ENCODE data around the gene CES2.

The CES2 gene

DNA sequence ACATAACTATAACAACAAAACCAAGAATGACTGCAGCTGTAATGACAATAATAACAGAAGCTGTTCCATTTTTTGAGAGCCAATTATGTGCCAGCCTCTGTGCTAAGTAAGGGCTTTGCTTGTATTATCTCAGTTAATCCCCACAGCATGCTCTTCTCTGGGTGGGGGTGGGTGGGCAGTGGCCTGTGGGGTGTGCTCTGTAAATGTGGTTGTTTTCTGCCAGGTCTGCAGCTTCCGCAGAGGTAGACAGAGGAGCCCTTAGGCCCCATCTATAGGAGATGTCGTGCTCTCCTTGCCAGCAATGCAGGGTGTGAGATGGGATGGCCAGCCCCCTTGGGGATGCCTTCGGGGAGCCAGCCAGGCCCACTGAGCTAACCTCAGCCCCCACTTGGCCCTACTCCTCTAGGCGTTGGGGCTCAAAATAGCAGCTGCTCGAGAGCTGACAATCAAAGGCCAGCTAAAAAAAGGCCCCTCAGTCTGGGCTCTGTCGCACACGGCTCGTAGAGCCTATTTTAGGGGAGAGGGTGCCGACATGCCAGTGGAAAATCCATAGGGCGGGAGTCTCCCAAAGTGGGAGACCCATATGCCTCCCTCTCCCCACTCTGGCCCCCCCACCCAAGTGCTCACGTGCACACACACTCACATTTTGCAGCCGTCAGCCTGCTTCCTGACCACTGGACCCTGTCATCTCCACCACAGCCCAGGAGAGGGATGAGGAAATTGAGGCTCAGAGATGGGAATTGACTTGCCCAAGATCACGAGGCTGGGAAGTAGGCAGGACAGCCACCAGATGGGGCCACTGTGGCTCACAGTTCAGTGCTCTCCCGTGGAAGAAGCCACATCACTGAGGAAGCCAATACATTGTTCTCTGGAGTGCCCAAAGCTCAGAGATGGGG, 32.4 kb upstream of the CES2 start:
- no peak for DNase-seq

DNA sequence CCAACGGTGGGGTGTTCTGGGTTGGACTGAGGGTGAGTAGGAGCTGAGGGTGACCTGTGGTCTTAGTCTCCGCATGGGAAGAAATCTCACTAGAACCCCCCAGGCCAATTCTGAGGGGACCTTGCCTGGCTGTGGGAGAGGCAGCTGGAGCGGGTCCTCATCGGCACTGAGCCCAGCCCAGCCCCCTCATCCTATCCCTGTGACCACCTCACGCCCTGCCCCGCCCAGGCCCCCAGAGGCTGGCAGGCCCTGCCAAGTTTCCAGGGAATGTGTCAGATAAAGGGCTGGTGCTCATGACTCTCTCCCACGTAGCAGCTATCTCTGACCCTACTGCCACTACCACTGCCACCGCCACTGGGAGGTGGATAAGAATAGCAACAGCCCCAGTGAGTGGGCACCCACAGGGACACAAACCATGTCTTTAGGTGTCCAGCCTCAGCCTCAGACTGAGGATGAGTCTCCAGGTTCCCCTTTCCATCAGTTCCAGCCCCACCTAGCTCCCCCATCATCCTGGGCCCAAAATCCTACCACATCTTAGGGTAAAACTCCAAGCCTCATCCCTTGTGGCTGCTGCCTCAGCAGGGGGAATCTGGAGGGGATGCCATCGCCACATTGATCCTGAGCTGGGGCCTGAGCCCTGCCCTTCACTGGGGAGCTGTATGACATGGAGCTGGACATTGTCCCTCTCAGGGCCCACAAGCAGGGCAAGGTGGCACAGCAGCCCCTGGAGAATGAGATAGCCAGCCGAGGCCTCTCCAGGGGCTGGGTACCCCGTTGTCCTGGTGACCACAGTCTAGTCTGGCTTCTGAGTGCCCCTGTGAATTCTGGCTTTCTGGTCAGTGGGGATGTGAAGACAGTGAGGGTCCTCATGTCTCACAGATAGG, 31.5 kb upstream of the CES2 start:
- no peak for DNase-seq

DNA sequence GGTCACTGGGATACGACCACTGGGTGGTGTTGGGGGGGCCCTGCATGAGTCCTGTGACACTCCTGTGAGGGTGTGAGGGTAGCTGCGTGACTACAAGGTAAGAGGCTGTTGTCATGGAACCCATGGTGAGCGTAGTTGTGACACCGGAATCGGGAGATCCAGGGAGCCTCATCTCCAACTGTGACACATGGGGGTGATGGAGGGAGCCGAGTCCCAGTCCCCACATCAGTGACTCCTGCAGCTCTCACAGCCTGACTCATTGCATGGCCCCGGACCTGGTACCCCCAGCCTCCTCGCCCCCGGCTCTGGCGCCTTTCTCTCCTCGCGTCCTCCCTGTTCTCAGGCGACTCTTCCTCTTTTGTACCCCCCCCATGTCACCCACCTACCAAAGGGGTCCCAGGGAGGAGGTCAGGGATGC, 30.9 kb upstream of the CES2 start:
- DNase-seq, result no peak

DNA sequence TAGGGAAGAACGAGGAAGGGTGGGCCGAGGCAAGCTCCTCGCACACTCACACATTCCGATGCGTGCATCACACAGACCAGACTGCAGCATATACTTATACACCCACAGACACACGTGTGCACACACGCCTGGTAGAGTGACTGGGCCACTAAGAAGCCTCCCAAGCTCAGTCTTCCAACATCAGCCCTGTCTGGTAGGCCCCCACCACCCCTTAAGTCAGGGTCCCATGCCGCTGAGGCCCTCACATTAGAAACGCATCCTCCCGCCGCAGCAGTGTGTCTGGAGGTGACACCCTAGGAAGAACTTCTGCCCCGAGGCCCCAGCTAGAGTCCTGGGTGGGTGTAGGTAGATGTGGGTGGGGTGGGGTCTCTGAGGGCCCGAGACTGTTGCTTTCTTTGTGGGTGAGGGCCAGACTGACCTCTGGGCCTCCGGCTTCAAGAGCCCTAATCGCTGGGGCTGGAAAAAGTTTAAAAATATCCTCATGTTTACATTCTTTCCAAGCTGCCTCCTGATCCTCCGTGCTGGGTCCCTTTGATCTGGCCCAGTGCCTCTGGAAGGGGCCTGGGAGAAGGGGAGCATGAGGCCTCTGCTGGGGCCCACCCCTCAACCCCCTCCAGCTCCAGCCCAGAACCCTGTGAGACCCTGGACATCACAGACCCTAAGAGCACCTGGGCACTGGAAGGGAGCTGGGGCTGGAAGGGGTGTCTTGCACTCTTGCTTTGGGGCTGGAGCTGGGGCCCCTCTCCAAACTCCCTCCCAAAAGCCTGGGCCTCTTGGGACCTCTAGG, 30.3 kb upstream of the CES2 start:
- DNase-seq, result no peak

DNA sequence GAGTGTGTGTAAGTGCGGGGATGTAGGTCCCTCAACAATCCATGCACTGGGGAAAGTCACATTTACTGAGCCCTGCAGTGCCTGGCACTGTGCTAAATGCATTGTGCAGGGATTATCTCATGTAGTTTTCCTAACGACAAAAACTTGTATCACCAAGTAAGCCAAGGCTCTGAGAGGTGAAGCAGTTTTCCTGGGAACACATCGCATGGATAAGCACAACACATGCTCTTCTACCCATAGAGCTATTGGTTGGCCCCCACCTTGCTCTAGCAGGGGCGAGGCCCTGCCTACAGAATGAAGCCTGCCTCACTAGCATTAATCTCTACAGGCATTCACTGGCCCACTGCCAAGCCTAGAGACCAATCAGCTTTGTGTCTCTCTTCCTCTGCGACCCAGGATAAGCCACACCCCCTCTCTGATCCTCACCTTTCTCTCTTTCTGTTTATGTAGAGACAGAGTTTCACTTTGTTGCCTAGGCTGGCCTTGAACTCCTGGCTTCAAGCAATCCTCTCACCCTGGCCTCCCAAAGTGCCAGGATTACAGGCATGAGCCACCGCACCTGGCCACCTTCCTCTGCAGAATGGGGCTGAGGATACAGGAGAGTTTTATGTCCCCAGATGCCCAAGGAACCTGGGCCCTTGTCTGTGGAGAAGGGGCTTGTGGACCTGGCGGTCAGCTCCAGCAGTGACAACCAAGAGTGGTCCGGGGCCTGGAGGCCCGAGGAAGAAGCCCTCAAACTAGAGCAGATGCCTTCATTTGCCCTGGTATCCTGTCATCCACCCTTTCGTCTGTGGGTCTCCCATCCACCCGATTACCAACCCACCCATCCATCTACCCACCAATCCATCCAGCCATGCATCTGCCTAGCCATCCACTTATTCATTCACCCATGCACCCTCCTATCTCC, 29.4 kb upstream of the CES2 start:
- DNase-seq, result no peak

DNA sequence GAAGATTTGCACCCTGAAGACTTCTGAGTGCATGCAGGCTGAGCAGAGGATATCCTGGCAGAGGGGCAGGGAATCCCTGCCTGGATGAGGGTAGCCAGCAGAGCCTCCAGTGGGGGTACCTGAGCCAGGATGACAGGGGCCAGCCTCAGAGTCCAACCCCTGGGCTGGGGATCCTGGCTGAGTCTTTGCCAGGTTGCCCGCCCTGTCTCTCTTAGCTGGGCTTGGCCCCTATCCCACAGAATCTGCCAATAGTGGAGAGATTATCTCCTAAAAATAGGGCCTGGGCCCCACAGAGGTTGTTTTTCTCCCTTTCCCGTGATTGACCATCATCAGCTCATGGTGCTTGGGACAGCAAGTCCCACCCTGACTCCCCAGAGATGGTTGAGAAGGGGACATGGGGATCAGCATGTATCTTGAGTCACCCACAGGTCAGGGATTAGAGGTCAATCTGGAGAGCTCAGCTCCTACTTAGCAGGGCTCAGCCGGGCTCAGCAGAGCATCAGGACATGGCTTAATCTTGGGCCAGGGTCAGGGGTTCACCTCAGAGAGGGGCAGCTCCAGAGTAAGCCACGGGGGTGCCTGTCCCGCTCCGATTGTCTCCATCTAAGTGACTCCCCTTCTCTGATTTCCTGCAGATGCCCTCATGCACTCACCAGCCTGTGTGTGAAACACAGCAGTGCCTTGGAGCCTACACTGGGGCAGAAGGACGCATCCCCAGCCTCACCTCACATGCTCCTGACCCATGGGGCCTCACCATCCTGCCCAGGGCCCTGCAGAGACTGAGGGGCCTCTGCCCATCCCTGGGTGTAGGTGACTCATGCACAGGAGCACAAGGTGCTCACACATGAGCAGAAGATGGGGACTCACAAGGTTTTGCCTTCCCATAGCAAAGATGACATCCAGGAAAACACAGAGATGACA, 28.1 kb upstream of the CES2 start:
- DNase-seq, result no peak

DNA sequence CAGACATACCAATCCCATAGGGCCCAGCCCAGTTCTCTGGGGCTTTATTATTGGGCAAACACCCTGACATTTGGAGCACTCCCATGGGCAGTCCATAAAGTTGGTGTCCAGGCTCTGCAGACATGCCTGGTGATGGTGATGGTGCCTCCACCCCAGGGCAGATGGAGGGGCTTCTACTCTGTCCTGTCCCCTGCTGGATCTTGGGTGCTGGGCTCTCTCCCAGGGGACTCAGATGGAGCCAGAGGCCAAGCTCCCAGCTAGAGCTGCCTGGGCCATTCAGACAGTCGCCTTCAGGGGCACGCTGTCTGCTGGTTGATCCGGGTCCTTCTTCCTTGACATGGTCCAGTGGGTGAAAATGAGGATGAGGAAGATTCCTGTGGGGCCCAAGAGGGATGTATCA, 27.2 kb upstream of the CES2 start:
- DNase-seq, result no peak

DNA sequence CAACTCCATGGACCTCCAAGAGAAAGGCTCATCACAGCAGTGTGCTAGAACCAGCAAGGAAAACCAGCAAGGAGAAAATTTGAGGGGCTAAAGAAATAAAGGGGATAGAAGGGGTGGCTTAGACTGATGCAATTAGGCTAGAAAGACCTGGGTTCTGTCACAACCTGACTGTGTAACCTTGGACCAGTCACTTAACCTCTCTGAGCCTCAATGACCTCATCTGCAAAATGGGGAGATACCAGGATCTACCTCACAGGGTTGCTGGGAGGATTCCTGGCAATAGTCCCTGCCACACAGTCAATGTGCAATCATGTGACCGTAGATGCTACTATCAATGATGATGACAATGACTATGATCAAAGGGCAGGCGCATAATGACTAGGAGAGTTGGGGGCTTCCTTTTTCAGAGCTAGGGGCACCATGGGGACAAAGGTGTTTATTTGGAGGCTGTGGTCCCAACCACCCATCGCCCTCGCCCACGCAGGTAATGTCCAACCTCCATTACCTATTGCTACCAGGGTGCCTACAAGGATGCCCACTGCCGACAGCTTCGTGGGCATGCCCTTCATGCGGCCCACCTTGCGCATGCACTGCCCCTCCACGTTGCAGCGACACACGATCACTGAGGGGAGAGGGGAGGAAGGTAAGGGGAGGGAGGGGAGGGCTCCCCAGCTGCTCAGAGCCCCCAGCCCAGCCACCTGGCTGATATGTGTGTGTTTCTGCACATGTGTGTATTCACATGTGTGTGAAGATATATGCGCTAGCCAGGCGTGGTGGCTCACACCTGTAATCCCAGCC, 26.4 kb upstream of the CES2 start:
- no peak for DNase-seq

DNA sequence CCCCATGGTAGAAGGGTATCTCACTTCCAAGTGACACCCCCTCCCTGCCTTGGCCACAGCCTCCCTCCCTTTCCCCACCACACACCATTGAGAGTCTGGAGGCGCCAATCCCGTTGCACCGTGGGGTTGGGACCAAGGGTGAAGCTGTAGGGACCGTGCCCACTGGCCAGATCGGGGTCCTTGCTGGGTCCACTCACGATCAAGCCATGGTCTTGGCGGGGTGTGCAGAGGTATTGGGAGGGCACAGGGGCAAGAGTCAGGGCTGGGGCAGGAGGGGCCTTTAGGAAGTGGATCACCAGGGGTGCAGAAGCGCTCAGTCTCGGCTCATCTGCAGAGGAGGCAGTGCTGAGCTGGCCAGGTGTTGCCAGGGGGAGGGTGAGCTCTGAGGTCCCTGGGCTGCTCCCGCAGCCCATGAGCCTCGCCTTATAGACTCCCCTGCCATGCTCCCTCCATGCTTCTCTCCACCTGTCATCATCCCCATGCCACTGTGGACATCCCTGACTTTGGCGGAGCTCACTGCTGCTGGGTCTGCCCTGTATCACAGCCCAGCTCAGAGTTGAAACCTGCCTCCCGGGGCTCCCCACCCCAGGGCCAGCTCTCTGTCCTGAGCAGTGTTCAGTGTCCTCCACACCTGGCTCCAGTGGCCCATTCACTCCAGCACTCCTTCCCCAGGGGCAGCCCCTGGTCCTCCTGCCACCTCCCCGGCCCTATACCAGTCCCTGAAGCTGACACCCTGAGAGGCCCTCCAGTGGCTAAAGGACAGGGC, 25.0 kb upstream of the CES2 start:
- DNase-seq, result no peak

DNA sequence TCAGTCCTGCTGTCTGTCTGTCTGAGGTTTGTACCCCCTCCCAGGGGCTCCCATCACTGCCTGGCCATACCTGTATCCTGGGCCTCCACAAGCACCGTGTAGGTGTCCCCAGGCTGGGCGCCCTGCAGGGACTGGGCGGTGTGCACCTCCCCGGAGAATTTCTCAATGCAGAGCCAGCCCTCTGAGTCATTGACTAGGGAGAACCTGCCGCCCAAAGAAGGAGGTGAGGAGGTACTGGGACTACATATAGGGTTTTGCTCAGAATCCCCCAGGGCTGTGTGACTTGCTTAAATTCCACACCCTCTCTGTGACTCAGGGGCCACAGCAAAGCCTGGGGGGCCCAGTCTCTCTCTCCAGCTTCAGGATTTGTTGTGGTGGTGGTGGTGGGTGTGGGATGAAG, 24.2 kb upstream of the CES2 start:
- no peak for DNase-seq

DNA sequence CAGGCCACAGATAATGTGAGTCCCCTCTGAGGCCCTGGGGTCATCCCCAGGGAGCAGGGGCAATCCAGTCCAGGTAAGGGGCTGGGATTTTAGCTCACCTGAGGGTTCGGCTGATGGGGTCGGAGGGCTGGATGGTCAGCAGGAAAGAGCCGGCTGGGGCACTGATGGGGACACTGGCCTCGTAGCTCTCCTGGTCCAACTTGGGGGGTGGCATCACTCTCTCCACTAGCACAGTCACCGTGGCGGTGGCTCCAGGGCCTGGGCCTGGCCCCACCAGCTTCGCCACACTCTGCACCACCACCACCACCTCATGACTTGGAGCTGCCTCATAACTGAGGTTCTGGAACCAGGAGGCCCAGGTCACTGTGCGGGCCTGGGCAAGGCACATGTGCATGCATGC, 23.5 kb upstream of the CES2 start:
- DNase-seq, result no peak

DNA sequence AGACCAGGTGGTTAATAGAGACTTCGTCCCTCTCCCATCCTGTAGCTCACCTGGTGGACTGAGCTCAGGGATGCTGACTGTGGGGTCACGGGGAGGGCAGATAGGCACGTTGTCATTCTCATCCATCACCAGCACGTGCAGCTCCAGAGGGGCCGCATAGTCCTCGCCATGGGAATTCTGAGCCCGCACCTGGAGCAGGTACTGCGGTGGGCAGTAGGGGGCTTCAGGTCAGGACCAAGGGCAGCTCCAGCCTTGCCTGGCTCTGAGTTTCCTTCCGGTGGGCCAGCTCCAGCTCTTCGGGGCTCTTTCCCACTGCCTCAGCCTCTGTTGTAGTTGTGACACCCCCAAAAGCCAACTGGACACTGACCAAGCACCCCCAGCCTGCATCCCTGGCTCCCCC, 22.2 kb upstream of the CES2 start:
- no peak for DNase-seq

DNA sequence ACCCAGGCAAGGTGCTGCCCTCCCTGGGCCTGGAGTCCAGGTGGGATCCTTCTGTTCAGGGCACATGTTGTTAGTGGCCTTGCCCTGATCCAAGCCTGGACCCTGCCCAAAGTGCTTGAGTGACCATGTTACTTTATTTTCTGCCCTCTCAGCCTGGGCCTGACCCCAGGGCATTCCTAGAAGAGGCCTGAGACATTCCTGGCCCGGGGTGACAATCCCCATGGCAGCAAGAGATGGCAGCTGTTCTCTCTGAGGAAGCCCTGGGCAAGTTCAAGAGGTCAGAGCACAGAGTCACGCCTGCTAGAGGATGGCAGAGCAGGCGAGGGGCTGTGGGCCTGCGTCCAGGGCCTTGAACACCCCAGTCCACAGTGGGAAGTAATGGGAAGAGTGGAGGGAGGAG, 21.6 kb upstream of the CES2 start:
- DNase-seq, result no peak

DNA sequence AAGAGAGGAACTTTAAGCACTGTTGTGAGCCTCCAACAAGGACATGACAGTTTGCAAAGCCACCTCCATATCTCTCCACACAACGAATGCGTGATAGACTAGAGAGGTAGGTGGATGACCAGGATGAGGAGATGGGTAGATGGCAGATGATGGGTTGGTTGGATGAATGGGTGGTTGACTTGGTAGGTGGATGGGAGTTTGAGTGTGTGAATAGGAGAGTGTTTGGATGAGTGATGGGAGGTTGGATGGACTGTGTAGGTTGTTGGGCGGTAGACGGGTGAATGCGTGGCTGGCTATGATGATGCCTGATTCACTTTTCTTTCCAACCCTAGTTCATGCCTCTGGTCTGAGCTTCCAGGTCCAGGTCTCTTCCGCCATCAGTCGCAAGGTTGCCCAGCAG, 20.8 kb upstream of the CES2 start:
- no peak for DNase-seq

DNA sequence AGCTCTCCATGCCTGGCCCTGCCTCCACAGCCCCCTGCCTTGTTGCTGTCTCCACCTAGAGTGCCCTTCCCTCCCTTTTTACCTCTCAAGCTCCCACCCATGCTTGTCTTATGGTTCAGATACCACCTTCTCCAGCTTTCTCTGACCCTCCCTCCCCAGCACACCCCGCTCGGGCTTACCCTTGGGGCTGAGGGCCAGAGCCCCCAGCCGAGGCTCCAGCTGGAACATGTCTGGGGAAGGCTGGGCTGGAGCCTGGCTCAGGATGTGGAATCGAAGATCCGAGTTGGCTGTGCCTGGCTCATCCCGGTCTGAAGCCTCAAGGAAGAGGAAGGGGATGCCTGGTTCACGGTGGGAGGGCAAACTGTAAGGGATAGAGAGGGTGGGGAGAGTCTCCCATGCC, 20.3 kb upstream of the CES2 start:
- DNase-seq, result no peak

DNA sequence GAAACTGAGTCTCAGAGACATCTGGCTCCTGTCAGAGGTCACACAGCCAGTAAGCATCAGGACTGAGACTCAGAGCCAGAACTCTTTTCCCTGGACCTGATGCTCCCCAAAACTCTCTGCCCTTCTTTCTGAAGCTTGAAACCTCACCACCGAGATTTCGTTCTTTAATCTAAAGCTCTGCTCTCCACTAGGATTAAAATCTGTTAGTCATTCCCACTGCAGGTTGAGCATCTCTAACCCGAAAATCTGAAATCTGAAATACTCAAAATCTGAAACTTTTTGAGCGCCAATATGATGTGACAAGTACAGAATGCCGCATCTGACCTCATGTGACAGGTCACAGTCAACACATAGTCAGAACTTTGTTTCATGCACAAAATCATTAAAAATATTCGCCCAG, 18.8 kb upstream of the CES2 start:
- DNase-seq, result no peak

DNA sequence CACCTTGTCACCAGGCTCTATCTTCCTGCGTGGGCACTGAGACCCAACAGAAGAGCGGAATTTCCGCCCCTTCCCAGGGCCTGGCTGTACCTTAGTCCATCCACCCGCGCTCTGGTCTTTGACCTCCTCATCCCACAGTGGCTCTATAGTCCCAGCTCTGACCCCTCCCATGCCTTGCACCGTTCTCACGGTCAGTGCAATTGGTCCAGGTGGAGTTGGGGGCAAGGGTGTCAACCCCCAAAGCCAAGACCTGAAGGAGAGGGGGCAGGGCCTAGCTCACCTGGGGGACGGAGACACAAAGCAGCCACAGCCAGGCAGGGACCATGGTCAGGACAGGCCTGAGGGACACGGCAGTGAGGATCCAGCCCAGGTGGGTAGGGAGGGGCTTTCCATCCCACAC, 17.6 kb upstream of the CES2 start:
- DNase-seq, result no peak

DNA sequence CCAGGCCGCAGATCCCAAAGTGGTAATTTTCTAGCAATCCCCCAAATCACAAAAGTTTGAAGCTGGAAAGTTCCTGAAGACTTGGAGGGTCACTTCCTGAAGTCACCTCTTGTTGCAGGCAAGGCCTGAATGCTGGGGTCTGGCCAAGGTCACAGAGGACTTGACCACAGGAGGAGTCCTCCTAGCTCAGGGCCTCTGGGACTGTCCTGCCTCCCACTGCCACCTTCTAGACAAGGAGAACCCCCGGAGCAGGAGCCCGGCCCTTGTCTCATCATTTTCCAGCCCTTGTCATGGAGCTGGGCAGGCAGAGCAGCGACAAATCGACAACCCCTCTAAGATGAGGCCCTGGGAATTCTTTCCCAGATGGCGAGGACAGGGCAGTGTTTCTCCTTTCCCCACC, 17.0 kb upstream of the CES2 start:
- DNase-seq, result no peak

DNA sequence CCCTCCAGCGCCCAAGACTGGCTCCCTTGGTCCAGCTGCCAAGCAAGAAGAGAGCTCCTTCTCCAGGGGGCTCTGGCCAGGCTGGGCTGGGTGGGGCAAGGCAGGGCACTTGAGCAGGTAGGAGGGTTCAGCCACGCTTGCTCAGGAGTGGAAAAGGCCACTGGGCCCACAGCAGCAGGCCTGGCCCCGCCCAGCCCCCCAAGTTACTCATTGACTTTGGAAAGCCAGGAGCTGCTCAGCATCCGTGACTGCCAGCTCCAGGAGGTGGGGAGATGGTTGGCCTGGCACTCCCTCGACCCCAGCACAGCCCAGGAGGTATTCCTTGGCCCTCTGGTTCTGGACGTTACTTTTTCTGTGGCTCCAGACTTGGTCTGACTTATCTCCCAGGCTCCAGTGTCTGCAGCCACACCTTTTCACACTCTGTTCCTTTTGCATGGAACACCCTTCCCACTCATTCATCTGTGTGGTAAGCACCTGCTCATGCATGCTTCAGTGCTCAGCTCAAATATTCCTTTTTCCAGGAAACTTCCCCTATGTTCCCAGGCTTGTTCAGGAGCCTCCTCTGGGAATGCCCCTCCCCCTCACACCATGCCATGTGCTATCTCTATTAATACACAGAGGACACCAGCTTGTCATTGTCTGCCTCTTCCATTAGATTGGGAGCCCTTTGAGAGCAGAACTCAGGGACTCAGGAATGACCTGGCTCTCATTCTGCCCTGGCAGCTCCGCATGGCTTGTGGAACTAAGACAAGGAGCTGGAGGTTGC, 16.3 kb upstream of the CES2 start, which contains the start of gene CDH16:
Gene CDH16 (minus strand): TSS at position 83 of the 766 bp plus-strand sequence. CDS start 820 bp downstream, outside the sequence.
- DNase-seq, result no peak
